K562 (cell line): Measurements from ENCODE around the gene ARHGAP28.

Experiments used
- BCOR ChIP-seq: fragments of 450-650 bp; IDR thresholded peaks from 2 replicates; pipeline ENCODE4 v1.6.1; 2016
- CCAR2 ChIP-seq: fragments of 200-400 bp; formaldehyde crosslinking; IDR thresholded peaks from 2 replicates; pipeline ENCODE4 v1.6.1; 2017; ENCODE audit warnings: mild to moderate bottlenecking, low read depth, low read length
- CHD1 ChIP-seq: fragments of 200-600 bp; sonication (generic); IDR thresholded peaks from one replicate; pipeline ENCODE4 v1.6.1; 2012; ENCODE audit warnings: mild to moderate bottlenecking, moderate library complexity, low read length, inconsistent platforms
- CTCF ChIP-seq, 3 experiments: IDR thresholded peaks in 2 of 3; conservative IDR thresholded peaks in 1 of 3; 2 replicates each; pipeline ENCODE4 v1.5.1; 2011 to 2012; ENCODE audit warnings: low read length in 3 of 3, mild to moderate bottlenecking in 3 of 3, control low read depth in 2 of 3, improper control_type of control experiment in 1 of 3, inconsistent platforms in 1 of 3, low read depth in 1 of 3, mixed read lengths in 1 of 3, moderate library complexity in 1 of 3; ENCODE audit not compliant: insufficient read depth in 2 of 3
- EHMT2 ChIP-seq: fragments of 450-650 bp; IDR thresholded peaks from 2 replicates; pipeline ENCODE4 v1.6.1; 2018; ENCODE audit warnings: antibody characterized with exemption
- EZH2 ChIP-seq: IDR thresholded peaks from 2 replicates; pipeline ENCODE4 v1.6.1; 2012; ENCODE audit warnings: low read depth, mild to moderate bottlenecking, inconsistent platforms, low read length, borderline replicate concordance
- FOSL1 ChIP-seq: fragments of 200-800 bp; sonication (Bioruptor generic); conservative IDR thresholded peaks from 2 replicates; pipeline ENCODE4 v1.6.1; 2016; ENCODE audit warnings: missing genetic modification characterization, missing compliant biosample characterization
- KDM1A ChIP-seq, 2 experiments: fragments of 450-650 bp; IDR thresholded peaks; 2 replicates each; pipeline ENCODE4 v1.6.1; 2016; ENCODE audit warnings: mild to moderate bottlenecking in 2 of 2
- SREBF2 ChIP-seq: sonication (generic); formaldehyde crosslinking; IDR thresholded peaks from 2 replicates; pipeline ENCODE4 v1.4.0; 2020; ENCODE audit warnings: mild to moderate bottlenecking, missing genetic modification reagents
- ZBTB49 ChIP-seq: sonication (generic); formaldehyde crosslinking; IDR thresholded peaks from 2 replicates; pipeline ENCODE4 v1.8.0; 2022; ENCODE audit warnings: missing genetic modification reagents, mild to moderate bottlenecking, borderline replicate concordance
- ZNF274 ChIP-seq: IDR thresholded peaks from 2 replicates; pipeline ENCODE4 v1.6.1; 2011; ENCODE audit warnings: low read depth, mild to moderate bottlenecking, low read length, moderate library complexity, borderline replicate concordance
- ZNF318 ChIP-seq, 2 experiments: fragments of 450-650 bp; IDR thresholded peaks; 2 replicates each; pipeline ENCODE4 v1.6.1; 2016; ENCODE audit warnings: mild to moderate bottlenecking in 2 of 2, borderline replicate concordance in 1 of 2, low read depth in 1 of 2, moderate library complexity in 1 of 2
- ZNF41 ChIP-seq: fragments of 250-450 bp; sonication (Bioruptor Pico); conservative IDR thresholded peaks from 2 replicates; pipeline ENCODE4 v1.4.0; 2020; ENCODE audit warnings: mild to moderate bottlenecking
- ZZZ3 ChIP-seq: fragments of 450-650 bp; IDR thresholded peaks from 2 replicates; pipeline ENCODE4 v1.6.1; 2016; ENCODE audit warnings: antibody characterized with exemption, mild to moderate bottlenecking, moderate library complexity

- no peak for TF ChIP-seq CTCF (IDR thresholded peaks at IDR 0.05 in 2 of 3, conservative IDR thresholded peaks at IDR 0.05 in 1 of 3; ENCODE audit: insufficient read depth in 2 of 3, low read depth in 1 of 3, low read length in 3 of 3)
- no peak for TF ChIP-seq EZH2
- TF ChIP-seq SREBF2: no peak
- no peak for TF ChIP-seq BCOR
- no peak for TF ChIP-seq ZBTB49
- no peak for TF ChIP-seq CHD1
- no peak for TF ChIP-seq EHMT2
- no peak for TF ChIP-seq CCAR2
- no peak for TF ChIP-seq FOSL1 (tag)
- TF ChIP-seq ZNF41 (CRISPR knock-in tag): no peak
- TF ChIP-seq KDM1A (IDR thresholded peaks at IDR 0.05): no peak
- TF ChIP-seq ZNF274: no peak
- TF ChIP-seq ZZZ3: no peak
- no peak for TF ChIP-seq ZNF318 (IDR thresholded peaks at IDR 0.05; ENCODE audit: borderline replicate concordance in 1 of 2, low read depth in 1 of 2)
Measured at GRCh38 chr18:6857300-6857699, 127.8 kb downstream of the ARHGAP28 start.
